HL-60 (cell line): ENCODE measurements around the gene EPB41L4B.

Experiments
- CTCF ChIP-seq: IDR thresholded peaks from one replicate; pipeline ENCODE4 v1.5.1; 2011; ENCODE audit warnings: low read length, control low read depth, inconsistent platforms; ENCODE audit not compliant: insufficient read depth
- REST ChIP-seq: IDR thresholded peaks from 2 replicates; pipeline ENCODE4 v1.6.1; 2012; ENCODE audit warnings: low read depth; ENCODE audit not compliant: insufficient replicate concordance

GRCh38 chr9:109206670-109207069, 114.2 kb downstream of the EPB41L4B start:
- TF ChIP-seq REST (no peak), CTCF (no peak)
